H1 (cell line): Measurements from ENCODE around the gene IKZF1. TPM values are rescaled to one million over a fixed set of nuclear protein-coding genes. Genes with fewer than 3 reads are reported as not detected.

ENCODE experiments used
- BCL11A ChIP-seq, 2 experiments: IDR thresholded peaks; one replicate each; pipeline ENCODE4 v1.6.1; 2011; ENCODE audit warnings: low read depth in 2 of 2, low read length in 2 of 2, mild to moderate bottlenecking in 2 of 2
- CBX5 ChIP-seq: fragments of 300-800, 300-1000 bp; sonication (generic); IDR thresholded peaks from 2 replicates; pipeline ENCODE4 v1.7.1; 2016; ENCODE audit warnings: antibody characterized with exemption, low read length, low read depth
- CHD1 ChIP-seq: IDR thresholded peaks from 2 replicates; pipeline ENCODE4 v1.6.1; 2012; ENCODE audit warnings: low read depth, low read length, improper control_type of control experiment
- CHD2 ChIP-seq: IDR thresholded peaks from 2 replicates; pipeline ENCODE4 v1.6.1; 2012; ENCODE audit warnings: low read length, improper control_type of control experiment
- HDAC6 ChIP-seq: IDR thresholded peaks from one replicate; pipeline ENCODE4 v1.7.1; 2012; ENCODE audit warnings: low read depth, mild to moderate bottlenecking, inconsistent platforms, low read length, moderate library complexity
- MAX ChIP-seq: IDR thresholded peaks from 2 replicates; pipeline ENCODE4 v1.6.1; 2012; ENCODE audit warnings: inconsistent platforms
- RAD21 ChIP-seq, 2 experiments: IDR thresholded peaks in 1 of 2; conservative IDR thresholded peaks in 1 of 2; 2 replicates each; pipeline ENCODE4 v1.6.1; 2011; ENCODE audit warnings: low read depth in 2 of 2, low read length in 2 of 2, improper control_type of control experiment in 1 of 2, inconsistent platforms in 1 of 2, mild to moderate bottlenecking in 1 of 2, moderate library complexity in 1 of 2
- SAP30 ChIP-seq: fragments of 300-600 bp; sonication (generic); IDR thresholded peaks from 2 replicates; pipeline ENCODE4 v1.7.1; 2012; ENCODE audit warnings: low read length, moderate library complexity, mild to moderate bottlenecking, inconsistent platforms; ENCODE audit not compliant: insufficient read depth, insufficient replicate concordance
- ZNF274 ChIP-seq: IDR thresholded peaks from 2 replicates; pipeline ENCODE4 v1.7.0; 2012; ENCODE audit warnings: low read length, borderline replicate concordance; ENCODE audit errors: extremely low read depth
- polyA plus RNA-seq, 7 experiments: library from polyadenylated mRNA; depleted of rRNA in 3 of 7; stranded (reverse) in 5 of 7; unstranded in 2 of 7; fragments of >200 nt in 5 of 7; fragments of 200-250 nt in 2 of 7; gene quantifications; 1 replicate in 5 of 7; 2 replicates in 1 of 7; 4 replicates in 1 of 7; pipeline versions ENCODE4 v1.2.1 to v1.2.3, GENCODE V29; 2011 to 2013; ENCODE audit warnings: missing spikeins in 2 of 7, mixed read lengths in 2 of 7
- total RNA-seq: library from RNA; stranded (reverse); fragmentation: NEBNext Ultra II Directional; extraction: Animal tissue kit (Norgen Biotek cat#: 25700); gene quantifications from 2 replicates; pipeline ENCODE4 v1.2.1, GENCODE V29; 2021

The IKZF1 gene
- total and polyA plus RNA-seq, 2 of the 8 experiments (the other 6 are each of a cell fraction or from before 2014, with no cell fraction given): 0.74 to 1.5 TPM

- TF ChIP-seq RAD21 (IDR thresholded peaks at IDR 0.05 in 1 of 2, conservative IDR thresholded peaks at IDR 0.05 in 1 of 2; ENCODE audit: low read depth in 2 of 2, low read length in 2 of 2) (no peak), CBX5 (no peak), HDAC6 (no peak), BCL11A (IDR thresholded peaks at IDR 0.05; ENCODE audit: low read depth in 2 of 2, low read length in 2 of 2) (no peak), CHD2 (no peak), SAP30 (no peak), CHD1 (no peak), MAX (no peak), ZNF274 (no peak)
These were observed 28.0 kb upstream of the IKZF1 start (continued) for GRCh38 chr7:50276483-50276882.
